Hematopoietic multipotent progenitor cell treated with erythropoietin and hydrocortisone succinate and interleukin-3 and kit ligand, for 15 days (in vitro differentiated cells): ENCODE measurements around the gene LCN2.
"Not testable (repeated sequence)": the region's sequence is repeated elsewhere in the genome, so short reads cannot be mapped to it uniquely, and the experiment has no call there.

Source experiments
- DNase-seq: peaks from one replicate; pipeline ENCODE4 v3.0.0-alpha.2; 2015; ENCODE audit warnings: low spot score

The LCN2 gene

DNA sequence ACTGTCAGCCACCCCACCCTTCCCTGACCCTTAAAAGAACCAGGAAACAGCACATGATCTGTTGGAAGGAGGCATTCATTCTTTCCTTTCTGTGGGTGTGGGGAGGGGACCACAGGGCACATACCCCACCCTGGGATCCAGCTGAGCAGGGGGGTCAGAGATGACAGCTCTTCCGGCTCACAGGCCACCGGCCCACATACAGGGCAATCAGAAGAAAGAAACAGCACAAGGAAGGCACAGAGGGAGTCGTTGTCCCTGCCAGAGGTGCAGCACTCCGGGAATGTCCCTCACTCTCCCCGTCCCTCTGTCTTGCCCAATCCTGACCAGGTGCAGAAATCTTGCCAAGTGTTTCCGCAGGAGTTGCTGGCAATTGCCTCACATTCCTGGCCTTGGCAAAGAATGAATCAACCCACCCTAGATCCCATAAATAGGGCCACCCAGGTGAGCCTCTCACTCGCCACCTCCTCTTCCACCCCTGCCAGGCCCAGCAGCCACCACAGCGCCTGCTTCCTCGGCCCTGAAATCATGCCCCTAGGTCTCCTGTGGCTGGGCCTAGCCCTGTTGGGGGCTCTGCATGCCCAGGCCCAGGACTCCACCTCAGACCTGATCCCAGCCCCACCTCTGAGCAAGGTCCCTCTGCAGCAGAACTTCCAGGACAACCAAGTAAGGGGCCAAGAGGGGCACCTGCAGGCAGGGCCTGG lies at the start of gene LCN2:
LCN2 (plus strand) TSS at position 453 of the 701 bp plus-strand sequence; CDS start at position 526, 73 bp downstream.
- DNase-seq, result no peak

DNA sequence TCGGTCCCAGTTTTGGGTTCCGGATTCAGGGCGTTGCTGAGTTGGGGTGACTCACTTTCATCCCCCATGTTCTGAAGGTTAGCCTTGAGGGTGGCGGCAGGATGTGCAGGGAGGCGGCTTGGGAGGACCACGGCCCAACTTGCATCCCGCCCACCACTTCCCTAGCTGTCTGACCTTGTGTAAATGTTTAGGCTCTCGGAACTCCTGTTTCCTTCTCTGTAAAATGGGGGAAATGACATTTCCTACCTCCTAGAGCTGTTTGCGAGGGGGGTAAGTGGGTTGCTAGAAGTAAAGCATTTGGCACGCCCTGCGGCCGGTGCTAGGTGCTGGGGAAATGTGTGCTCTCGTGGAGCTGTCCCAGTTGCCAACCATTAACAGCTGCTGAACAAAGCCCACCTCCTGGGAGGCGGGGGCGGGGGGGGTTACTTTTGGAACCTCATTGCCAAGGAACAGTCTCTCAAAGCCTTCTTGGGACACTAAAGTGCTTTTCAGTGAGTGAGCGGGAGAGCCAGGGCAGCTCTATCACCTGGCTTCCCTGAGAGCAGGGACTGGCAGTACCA lies 49.2 kb upstream of the LCN2 start:
- DNase-seq, result no peak

GRCh38 chr9:128100581-128100980 lies 48.7 kb upstream of the LCN2 start:
- no peak for DNase-seq

DNA sequence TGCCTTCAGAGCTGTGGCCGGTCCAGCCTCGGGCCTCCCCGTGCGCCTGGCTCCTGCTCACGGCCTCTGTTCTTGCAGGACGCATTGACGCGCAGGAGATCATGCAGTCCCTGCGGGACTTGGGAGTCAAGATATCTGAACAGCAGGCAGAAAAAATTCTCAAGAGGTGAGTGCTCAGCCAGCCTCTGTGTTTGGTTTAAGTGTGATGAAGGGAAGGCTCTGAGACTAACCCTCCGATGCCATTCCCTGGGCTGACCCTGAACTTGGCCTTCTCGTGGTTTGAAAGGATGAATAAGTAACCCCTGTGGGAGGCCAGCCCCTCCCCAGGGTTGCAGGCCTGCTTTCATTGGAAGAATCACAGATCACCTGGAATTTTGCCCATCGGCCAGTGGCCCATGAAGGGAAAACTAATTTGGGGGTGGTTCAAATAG lies 48.0 kb upstream of the LCN2 start:
- no peak for DNase-seq

GRCh38 chr9:128101690-128102089 lies 47.6 kb upstream of the LCN2 start:
- no peak for DNase-seq

DNA sequence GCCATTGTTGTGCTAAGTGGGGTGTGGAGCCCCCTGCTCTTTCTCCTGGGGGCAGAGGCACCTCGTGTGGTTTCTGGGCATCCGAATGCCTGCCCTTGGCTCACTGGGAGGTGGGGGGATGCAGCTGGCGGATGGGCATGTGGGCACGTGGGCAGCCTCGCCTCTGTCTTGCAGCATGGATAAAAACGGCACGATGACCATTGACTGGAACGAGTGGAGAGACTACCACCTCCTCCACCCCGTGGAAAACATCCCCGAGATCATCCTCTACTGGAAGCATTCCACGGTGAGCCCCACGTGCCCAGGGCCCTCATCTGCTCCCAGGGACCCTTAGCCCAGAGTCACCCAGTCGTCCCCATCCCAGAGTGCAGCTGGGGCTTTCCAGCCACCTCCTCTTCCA lies 47.1 kb upstream of the LCN2 start:
- DNase-seq, result no peak

- no peak for DNase-seq
These were observed 46.2 kb upstream of the LCN2 start for GRCh38 chr9:128102861-128103588.

DNA sequence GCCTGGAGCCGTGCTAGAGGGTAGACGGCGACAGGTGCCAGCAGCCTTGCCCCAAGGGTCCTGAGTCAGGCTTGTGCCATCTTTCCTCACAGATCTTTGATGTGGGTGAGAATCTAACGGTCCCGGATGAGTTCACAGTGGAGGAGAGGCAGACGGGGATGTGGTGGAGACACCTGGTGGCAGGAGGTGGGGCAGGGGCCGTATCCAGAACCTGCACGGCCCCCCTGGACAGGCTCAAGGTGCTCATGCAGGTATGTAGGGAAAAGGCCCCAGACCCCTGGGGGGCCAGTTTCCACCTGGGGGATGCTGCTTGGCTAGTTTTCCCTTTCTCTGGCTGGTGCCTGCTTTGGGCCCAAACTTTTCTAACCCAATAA lies 45.7 kb upstream of the LCN2 start:
- no peak for DNase-seq

GRCh38 chr9:128104171-128104618 lies 45.1 kb upstream of the LCN2 start:
- DNase-seq, result no peak

DNA sequence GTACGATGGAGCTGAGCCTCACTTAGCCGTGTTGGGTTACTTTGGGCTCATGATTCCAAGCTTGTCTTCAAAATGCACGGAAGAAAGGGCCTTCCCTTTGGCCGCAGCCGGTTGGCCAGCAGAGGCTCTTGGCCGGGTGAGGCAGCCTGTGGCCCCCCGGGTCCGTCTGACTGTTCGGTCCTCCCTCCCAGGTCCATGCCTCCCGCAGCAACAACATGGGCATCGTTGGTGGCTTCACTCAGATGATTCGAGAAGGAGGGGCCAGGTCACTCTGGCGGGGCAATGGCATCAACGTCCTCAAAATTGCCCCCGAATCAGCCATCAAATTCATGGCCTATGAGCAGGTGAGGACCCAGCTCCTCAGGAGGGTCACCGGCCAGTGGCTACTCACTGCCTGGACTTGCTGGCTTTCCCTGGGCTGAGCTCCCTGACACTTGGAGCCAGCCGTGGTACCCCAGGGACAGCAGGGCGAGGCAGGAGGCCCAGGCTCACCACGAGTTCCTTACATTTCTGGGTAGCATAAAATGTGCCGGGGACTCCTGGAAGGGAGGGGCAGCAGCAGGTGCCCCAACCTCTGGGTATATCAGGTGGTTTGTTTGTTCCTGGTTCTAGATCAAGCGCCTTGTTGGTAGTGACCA lies 43.6 kb upstream of the LCN2 start:
- DNase-seq, result no peak

GRCh38 chr9:128106181-128106939 lies 42.9 kb upstream of the LCN2 start:
- no peak for DNase-seq

GRCh38 chr9:128106940-128107467 lies 42.2 kb upstream of the LCN2 start:
- no peak for DNase-seq

- no peak for DNase-seq
These were observed 41.6 kb upstream of the LCN2 start for GRCh38 chr9:128107468-128108268.

DNA sequence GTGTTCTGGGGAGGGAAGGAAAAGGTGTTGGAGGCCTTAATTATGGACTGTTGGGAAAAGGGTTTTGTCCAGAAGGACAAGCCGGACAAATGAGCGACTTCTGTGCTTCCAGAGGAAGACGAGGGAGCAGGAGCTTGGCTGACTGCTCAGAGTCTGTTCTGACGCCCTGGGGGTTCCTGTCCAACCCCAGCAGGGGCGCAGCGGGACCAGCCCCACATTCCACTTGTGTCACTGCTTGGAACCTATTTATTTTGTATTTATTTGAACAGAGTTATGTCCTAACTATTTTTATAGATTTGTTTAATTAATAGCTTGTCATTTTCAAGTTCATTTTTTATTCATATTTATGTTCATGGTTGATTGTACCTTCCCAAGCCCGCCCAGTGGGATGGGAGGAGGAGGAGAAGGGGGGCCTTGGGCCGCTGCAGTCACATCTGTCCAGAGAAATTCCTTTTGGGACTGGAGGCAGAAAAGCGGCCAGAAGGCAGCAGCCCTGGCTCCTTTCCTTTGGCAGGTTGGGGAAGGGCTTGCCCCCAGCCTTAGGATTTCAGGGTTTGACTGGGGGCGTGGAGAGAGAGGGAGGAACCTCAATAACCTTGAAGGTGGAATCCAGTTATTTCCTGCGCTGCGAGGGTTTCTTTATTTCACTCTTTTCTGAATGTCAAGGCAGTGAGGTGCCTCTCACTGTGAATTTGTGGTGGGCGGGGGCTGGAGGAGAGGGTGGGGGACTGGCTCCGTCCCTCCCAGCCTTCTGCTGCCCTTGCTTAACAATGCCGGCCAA lies 40.8 kb upstream of the LCN2 start:
- no peak for DNase-seq

GRCh38 chr9:128109050-128109709 lies 40.1 kb upstream of the LCN2 start:
- no peak for DNase-seq

- DNase-seq, result not testable (repeated sequence)
These were observed 37.5 kb upstream of the LCN2 start for GRCh38 chr9:128111726-128112125.

GRCh38 chr9:128113526-128114325 lies 35.5 kb upstream of the LCN2 start:
- no peak for DNase-seq

DNA sequence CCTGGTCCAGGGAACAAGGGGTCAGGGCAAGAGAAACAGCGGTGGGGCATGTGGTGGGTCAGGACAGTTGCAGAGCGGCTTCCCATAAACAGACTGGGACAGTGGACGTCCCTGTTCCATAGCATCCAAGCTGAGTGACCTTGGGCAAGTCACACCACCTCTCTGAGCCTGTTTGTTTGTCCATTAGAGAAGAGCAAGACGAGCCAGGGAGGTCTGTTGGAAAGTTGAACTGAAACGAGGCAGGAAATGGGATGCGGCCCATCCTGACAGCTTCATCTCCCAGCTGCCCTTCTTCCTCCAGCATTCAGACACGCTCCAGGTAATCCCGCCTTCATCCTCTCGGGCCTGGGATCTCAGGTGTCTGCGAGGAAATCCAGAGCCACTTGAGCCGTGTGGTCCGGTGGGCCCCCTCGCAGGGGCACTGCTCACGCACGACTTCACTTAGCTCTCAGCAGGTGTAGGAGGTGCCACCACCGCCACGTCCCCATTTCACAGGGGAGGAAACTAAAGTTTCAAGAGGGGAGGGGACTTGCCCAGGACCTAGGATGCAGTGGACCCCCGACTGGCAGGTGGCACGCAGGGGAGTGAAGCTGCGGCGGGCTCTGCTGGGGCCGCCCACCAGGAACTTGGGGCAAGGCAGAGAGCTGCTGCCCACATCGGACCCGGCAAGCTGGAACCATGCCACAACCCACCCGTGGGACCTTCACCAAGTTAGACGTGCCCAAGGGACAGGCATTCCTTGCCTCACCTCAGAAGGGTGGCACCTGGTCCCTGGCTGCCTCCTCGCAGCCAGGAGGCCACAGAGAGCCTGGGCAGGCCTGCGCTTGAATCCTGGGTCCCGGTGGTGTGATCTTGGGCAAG lies 34.7 kb upstream of the LCN2 start:
- DNase-seq, result no peak
